H9 (cell line): Measurements from ENCODE around the gene MTMR6. TPM values are rescaled to one million over a fixed set of nuclear protein-coding genes. Genes with fewer than 3 reads are reported as not detected.

Experiments used
- DNase-seq: peaks from one replicate; pipeline ENCODE4 v3.0.0-alpha.2; 2017
- H2AFZ ChIP-seq: one replicate; pipeline ENCODE4 v1.6.1; 2013; ENCODE audit warnings: mild to moderate bottlenecking, low read length, control low read depth, moderate library complexity
- H2AK5ac ChIP-seq: 2 replicates; pipeline ENCODE4 v1.6.1; 2013; ENCODE audit warnings: low read length, control low read depth, mixed read lengths; ENCODE audit not compliant: insufficient read length
- H2BK120ac ChIP-seq: one replicate; pipeline ENCODE4 v1.6.1; 2013; ENCODE audit warnings: low read depth, mild to moderate bottlenecking, low read length, control low read depth, inconsistent platforms; ENCODE audit not compliant: poor library complexity, severe bottlenecking
- H2BK12ac ChIP-seq: 2 replicates; pipeline ENCODE4 v1.6.1; 2013; ENCODE audit warnings: low read length, control low read depth, mixed read lengths, low read depth; ENCODE audit not compliant: insufficient read length
- H2BK15ac ChIP-seq: 2 replicates; pipeline ENCODE4 v1.6.1; 2013; ENCODE audit warnings: low read depth, low read length, control low read depth
- H2BK20ac ChIP-seq: one replicate; pipeline ENCODE4 v1.6.1; 2013; ENCODE audit warnings: low read depth, mild to moderate bottlenecking, low read length, control low read depth, inconsistent platforms; ENCODE audit not compliant: poor library complexity, severe bottlenecking
- H2BK5ac ChIP-seq: 2 replicates; pipeline ENCODE4 v1.6.1; 2013; ENCODE audit warnings: low read length, control low read depth, mixed read lengths; ENCODE audit not compliant: insufficient read length
- H3K14ac ChIP-seq: 2 replicates; pipeline ENCODE4 v1.6.1; 2013; ENCODE audit warnings: low read length, control low read depth; ENCODE audit not compliant: insufficient read depth
- H3K18ac ChIP-seq: 2 replicates; pipeline ENCODE4 v1.6.1; 2013; ENCODE audit warnings: low read depth, mild to moderate bottlenecking, mixed read lengths, low read length, control low read depth; ENCODE audit not compliant: insufficient read length
- H3K23ac ChIP-seq: 2 replicates; pipeline ENCODE4 v1.6.1; 2013; ENCODE audit warnings: low read length, control low read depth, mixed read lengths, low read depth; ENCODE audit not compliant: insufficient read length
- H3K23me2 ChIP-seq: 2 replicates; pipeline ENCODE4 v1.6.1; 2013; ENCODE audit warnings: low read depth, mild to moderate bottlenecking, mixed read lengths, low read length, control low read depth; ENCODE audit not compliant: insufficient read length, poor library complexity, severe bottlenecking
- H3K27ac ChIP-seq: 2 replicates; pipeline ENCODE4 v1.5.1; 2013; ENCODE audit warnings: low read length, control low read depth, mixed read lengths, low read depth; ENCODE audit not compliant: insufficient read length
- H3K27me3 ChIP-seq: 2 replicates; pipeline ENCODE4 v1.6.1; 2013; ENCODE audit warnings: low read length, control low read depth, inconsistent platforms; ENCODE audit not compliant: insufficient read depth
- H3K4ac ChIP-seq: 2 replicates; pipeline ENCODE4 v1.6.1; 2013; ENCODE audit warnings: low read depth, mild to moderate bottlenecking, control low read depth, inconsistent platforms, low read length, moderate library complexity
- H3K4me1 ChIP-seq: 2 replicates; pipeline ENCODE4 v1.6.1; 2013; ENCODE audit warnings: low read length, control low read depth, inconsistent platforms; ENCODE audit not compliant: insufficient read depth
- H3K4me2 ChIP-seq: 2 replicates; pipeline ENCODE4 v1.6.1; 2013; ENCODE audit warnings: low read length, control low read depth, mixed read lengths; ENCODE audit not compliant: insufficient read length, insufficient read depth
- H3K56ac ChIP-seq: 2 replicates; pipeline ENCODE4 v1.6.1; 2013; ENCODE audit warnings: low read depth, mild to moderate bottlenecking, mixed read lengths, low read length, control low read depth; ENCODE audit not compliant: insufficient read length
- H3K79me1 ChIP-seq: 2 replicates; pipeline ENCODE4 v1.6.1; 2013; ENCODE audit warnings: low read depth, mild to moderate bottlenecking, moderate library complexity, low read length, control low read depth, inconsistent platforms; ENCODE audit not compliant: insufficient read depth, poor library complexity, severe bottlenecking
- H3K79me2 ChIP-seq: 2 replicates; pipeline ENCODE4 v1.6.1; 2013; ENCODE audit warnings: low read length, control low read depth, inconsistent platforms; ENCODE audit not compliant: insufficient read depth
- H3K9ac ChIP-seq: 2 replicates; pipeline ENCODE4 v1.6.1; 2013; ENCODE audit warnings: low read length, control low read depth, mixed read lengths; ENCODE audit not compliant: insufficient read length; ENCODE audit errors: extremely low read depth
- H3K9me3 ChIP-seq: one replicate; pipeline ENCODE4 v1.6.1; 2013; ENCODE audit warnings: low read depth, low read length, inconsistent platforms; ENCODE audit not compliant: control insufficient read depth
- H3T11ph ChIP-seq: one replicate; pipeline ENCODE4 v1.6.1; 2013; ENCODE audit warnings: mild to moderate bottlenecking, low read length, control low read depth, inconsistent platforms
- H4K20me1 ChIP-seq: one replicate; pipeline ENCODE4 v1.6.1; 2013; ENCODE audit not compliant: control insufficient read depth, insufficient read length, insufficient read depth
- H4K5ac ChIP-seq: 2 replicates; pipeline ENCODE4 v1.6.1; 2013; ENCODE audit warnings: low read depth, mild to moderate bottlenecking, mixed read lengths, low read length, control low read depth; ENCODE audit not compliant: insufficient read length
- H4K8ac ChIP-seq: replicated peaks from 2 replicates; pipeline ENCODE4 v1.6.1; 2013; ENCODE audit warnings: low read length, control low read depth, mixed read lengths, low read depth; ENCODE audit not compliant: insufficient read length
- H4K91ac ChIP-seq: 2 replicates; pipeline ENCODE4 v1.6.1; 2013; ENCODE audit warnings: low read depth, mild to moderate bottlenecking, moderate library complexity, mixed read lengths, low read length, control low read depth; ENCODE audit not compliant: insufficient read length
- H3K27ac Mint-ChIP-seq, 3 experiments: 2 replicates in 2 of 3; 3 replicates in 1 of 3; pipeline ENCODE4 v1.8.0; 2020 to 2021; ENCODE audit warnings: mixed read lengths in 3 of 3, mild to moderate bottlenecking in 1 of 3, moderate library complexity in 1 of 3
- H3K27me3 Mint-ChIP-seq: 2 replicates; pipeline ENCODE4 v1.8.0; 2021; ENCODE audit warnings: low read depth, mild to moderate bottlenecking, moderate library complexity, mixed read lengths
- H3K36me3 Mint-ChIP-seq, 3 experiments: 2 replicates in 2 of 3; 3 replicates in 1 of 3; pipeline ENCODE4 v1.8.0; 2020 to 2021; ENCODE audit warnings: low read depth in 3 of 3, mixed read lengths in 3 of 3; ENCODE audit not compliant: insufficient read depth in 1 of 3
- H3K4me1 Mint-ChIP-seq, 2 experiments: 2 replicates each; pipeline ENCODE4 v1.8.0; 2020; ENCODE audit warnings: mixed read lengths in 2 of 2
- H3K4me3 Mint-ChIP-seq, 2 experiments: 2 replicates in 1 of 2; 3 replicates in 1 of 2; pipeline ENCODE4 v1.8.0; 2020 to 2021; ENCODE audit warnings: mild to moderate bottlenecking in 2 of 2, mixed read lengths in 2 of 2, moderate library complexity in 1 of 2
- H3K9me3 Mint-ChIP-seq, 2 experiments: 2 replicates in 1 of 2; 3 replicates in 1 of 2; pipeline ENCODE4 v1.8.0; 2020; ENCODE audit warnings: mild to moderate bottlenecking in 2 of 2, mixed read lengths in 2 of 2, moderate library complexity in 1 of 2
- WGBS: extraction: QIAGEN DNeasy Blood & Tissue Kit; methylation state at CpG from one replicate; pipeline ENCODE4 v1.1.7; 2013; ENCODE audit warnings: missing lambda C conversion rate, low lambda C conversion rate, mixed read lengths; ENCODE audit not compliant: insufficient read length; ENCODE audit errors: extremely low coverage; 5-methylcytosine and 5-hydroxymethylcytosine counted together
- total RNA-seq: library from RNA; stranded (reverse); gene quantifications from 2 replicates; pipeline ENCODE4 v1.2.1, GENCODE V29; 2021
- TF ChIP-seq, protein P1 (sequence below): fragments of 200-600 bp; sonication (generic); conservative IDR thresholded peaks from 3 replicates; pipeline ENCODE4 v1.8.0; 2021; ENCODE audit warnings: antibody characterized with exemption, mild to moderate bottlenecking

The MTMR6 gene
- total RNA-seq, 1 experiment from 2014 or later: 7.0 TPM

DNA sequence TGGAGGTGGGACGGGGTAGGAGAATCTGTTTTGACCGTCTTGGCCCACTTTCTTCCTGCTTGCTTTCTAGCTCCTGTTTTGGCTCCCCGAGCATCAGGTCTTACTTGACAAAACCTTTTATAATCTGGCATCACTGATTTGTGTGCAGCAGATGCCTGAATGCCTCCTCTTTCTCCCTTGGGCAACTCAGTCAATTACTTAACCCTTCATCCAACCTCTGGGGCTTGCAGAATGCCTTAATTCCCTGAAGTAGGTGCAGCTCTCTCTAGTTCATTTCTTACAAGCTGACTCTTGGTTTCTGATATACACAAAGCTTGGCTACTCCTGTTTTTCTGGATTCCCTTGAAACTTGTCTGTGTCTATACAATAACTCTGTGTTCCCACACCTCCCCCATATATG, 8.4 kb upstream of the MTMR6 start:
- Histone ChIP-seq H4K8ac (no peak overlapping the region), H3K9me3 (no peaks in the 10 kb centered on the region), H3K18ac (no peak overlapping the region), H4K20me1 (no peaks in the 10 kb centered on the region), H3T11ph (no peak overlapping the region), H3K23me2 (no peaks in the 10 kb centered on the region), H4K5ac (no peak overlapping the region), H3K79me2 (no peaks in the 10 kb centered on the region), H3K9ac (no peak overlapping the region), H4K91ac (no peak overlapping the region), H2AFZ (no peak overlapping the region), H2BK15ac (no peak overlapping the region), H3K4me1 (no peaks in the 10 kb centered on the region), H3K4ac (no peak overlapping the region), H2AK5ac (no peak overlapping the region), H3K27ac (no peak overlapping the region), H3K23ac (no peak overlapping the region), H3K4me2 (no peak overlapping the region), H3K27me3 (no peaks in the 10 kb centered on the region), H2BK12ac (no peak overlapping the region), H3K79me1 (no peaks in the 10 kb centered on the region), H2BK20ac (no peak overlapping the region), H2BK5ac (no peak overlapping the region), H2BK120ac (no peak overlapping the region), H3K14ac (no peak overlapping the region), H3K56ac (no peak overlapping the region)
- H3K9me3 Mint-ChIP-seq: peaks cover 1 to 6% of the 10 kb centered on the region in 2 experiments; a peak in 2 of 5 replicates
- TF ChIP-seq, protein P1, sequence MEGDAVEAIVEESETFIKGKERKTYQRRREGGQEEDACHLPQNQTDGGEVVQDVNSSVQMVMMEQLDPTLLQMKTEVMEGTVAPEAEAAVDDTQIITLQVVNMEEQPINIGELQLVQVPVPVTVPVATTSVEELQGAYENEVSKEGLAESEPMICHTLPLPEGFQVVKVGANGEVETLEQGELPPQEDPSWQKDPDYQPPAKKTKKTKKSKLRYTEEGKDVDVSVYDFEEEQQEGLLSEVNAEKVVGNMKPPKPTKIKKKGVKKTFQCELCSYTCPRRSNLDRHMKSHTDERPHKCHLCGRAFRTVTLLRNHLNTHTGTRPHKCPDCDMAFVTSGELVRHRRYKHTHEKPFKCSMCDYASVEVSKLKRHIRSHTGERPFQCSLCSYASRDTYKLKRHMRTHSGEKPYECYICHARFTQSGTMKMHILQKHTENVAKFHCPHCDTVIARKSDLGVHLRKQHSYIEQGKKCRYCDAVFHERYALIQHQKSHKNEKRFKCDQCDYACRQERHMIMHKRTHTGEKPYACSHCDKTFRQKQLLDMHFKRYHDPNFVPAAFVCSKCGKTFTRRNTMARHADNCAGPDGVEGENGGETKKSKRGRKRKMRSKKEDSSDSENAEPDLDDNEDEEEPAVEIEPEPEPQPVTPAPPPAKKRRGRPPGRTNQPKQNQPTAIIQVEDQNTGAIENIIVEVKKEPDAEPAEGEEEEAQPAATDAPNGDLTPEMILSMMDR: no peak
- DNase-seq: no peak
- H3K4me1 Mint-ChIP-seq: peaks cover 4% of the 10 kb centered on the region in 2 experiments
- no peak overlapping the region for H3K27ac Mint-ChIP-seq
- no peak overlapping the region for H3K4me3 Mint-ChIP-seq
- H3K36me3 Mint-ChIP-seq: no peaks in the 10 kb centered on the region; a peak in 4 of 7 replicates
- H3K27me3 Mint-ChIP-seq: peaks cover 56% of the 10 kb centered on the region
- no CpG with 5 or more reads among the region's 3 CpGs for WGBS
